ENCODE data around the gene LEKR1. TPM values are rescaled to one million over a fixed set of nuclear protein-coding genes. Genes with fewer than 3 reads are reported as not detected.

The LEKR1 gene
- total RNA-seq, 1 experiment from 2014 or later: 1.3 TPM

GRCh38 chr3:157064402-157064801, 238.2 kb downstream of the LEKR1 start:
- no peak overlapping the region for H3K4me3 Mint-ChIP-seq (ENCODE audit: unreplicated experiment)
- H3K27me3 Mint-ChIP-seq (ENCODE audit: insufficient read depth, unreplicated experiment): no peaks in the 10 kb centered on the region
- no peak for TF ChIP-seq CTCF (IDR thresholded peaks at IDR 0.05; ENCODE audit: unreplicated experiment)
- CTCF ChIA-PET: no interaction called here
- no peak overlapping the region for H3K27ac Mint-ChIP-seq (ENCODE audit: low read depth, unreplicated experiment)
- POLR2A ChIA-PET: no interaction called here
- no peaks in the 10 kb centered on the region for H3K36me3 Mint-ChIP-seq (ENCODE audit: insufficient read depth, unreplicated experiment)
- no peaks in the 10 kb centered on the region for H3K9me3 Mint-ChIP-seq (ENCODE audit: unreplicated experiment)
- intact Hi-C loops (cut with micrococcal nuclease): no loop called here
- BruUV-seq (replicated peaks): no TSS peak
- H3K4me1 Mint-ChIP-seq (ENCODE audit: insufficient read depth, unreplicated experiment): no peaks in the 10 kb centered on the region
- no peak for DNase-seq (ENCODE audit: unreplicated experiment)

- Mint-ChIP-seq H3K27me3 (ENCODE audit: insufficient read depth, unreplicated experiment) (no peaks in the 10 kb centered on the region), H3K4me3 (ENCODE audit: unreplicated experiment) (no peak overlapping the region), H3K36me3 (ENCODE audit: insufficient read depth, unreplicated experiment) (no peaks in the 10 kb centered on the region), H3K4me1 (ENCODE audit: insufficient read depth, unreplicated experiment) (no peaks in the 10 kb centered on the region), H3K9me3 (ENCODE audit: unreplicated experiment) (no peaks in the 10 kb centered on the region), H3K27ac (ENCODE audit: low read depth, unreplicated experiment) (no peak overlapping the region)
- POLR2A ChIA-PET: interaction anchor here (0.5 kb wide), 1 partner anchor 302 kb away, joined by 3 read pairs; no protein-coding TSS in a partner anchor
- no TSS peak for BruUV-seq (replicated peaks)
- intact Hi-C loops (cut with micrococcal nuclease): no loop called here
- DNase-seq (ENCODE audit: unreplicated experiment): no peak
- CTCF ChIA-PET: interaction anchor here (1.2 kb wide), 1 partner anchor 17 kb away, joined by 3 read pairs; no protein-coding TSS in a partner anchor
- no peak for TF ChIP-seq CTCF (IDR thresholded peaks at IDR 0.05; ENCODE audit: unreplicated experiment)
Observed at GRCh38 chr3:157065201-157065600, 239.0 kb downstream of the LEKR1 start.

GRCh38 chr3:157066335-157067098, 240.4 kb downstream of the LEKR1 start:
- Mint-ChIP-seq H3K27ac (ENCODE audit: low read depth, unreplicated experiment) (no peak overlapping the region), H3K4me3 (ENCODE audit: unreplicated experiment) (no peak overlapping the region), H3K9me3 (ENCODE audit: unreplicated experiment) (no peaks in the 10 kb centered on the region), H3K4me1 (ENCODE audit: insufficient read depth, unreplicated experiment) (no peaks in the 10 kb centered on the region), H3K36me3 (ENCODE audit: insufficient read depth, unreplicated experiment) (no peaks in the 10 kb centered on the region), H3K27me3 (ENCODE audit: insufficient read depth, unreplicated experiment) (no peaks in the 10 kb centered on the region)
- BruUV-seq (replicated peaks): no TSS peak
- intact Hi-C loops (cut with micrococcal nuclease): no loop called here
- no peak for DNase-seq (ENCODE audit: unreplicated experiment)
- TF ChIP-seq CTCF (IDR thresholded peaks at IDR 0.05; ENCODE audit: unreplicated experiment): no peak
- ChIA-PET POLR2A (interaction anchor here (0.7 to 1.0 kb wide), 2 partner anchors 15 to 391 kb away, joined by 3 read pairs; no protein-coding TSS in a partner anchor), CTCF (interaction anchor here (0.6 to 1.9 kb wide), 6 partner anchors 14 to 1710 kb away, joined by 3 to 7 read pairs (median 4); partner anchors contain the start of gene TIPARP)

- no peak for TF ChIP-seq CTCF (IDR thresholded peaks at IDR 0.05; ENCODE audit: unreplicated experiment)
- H3K4me3 Mint-ChIP-seq (ENCODE audit: unreplicated experiment): no peak overlapping the region
- no peak overlapping the region for H3K27ac Mint-ChIP-seq (ENCODE audit: low read depth, unreplicated experiment)
- no peak for DNase-seq (ENCODE audit: unreplicated experiment)
- ChIA-PET CTCF (interaction anchor here (0.6 to 1.9 kb wide), 5 partner anchors 14 to 524 kb away, joined by 3 to 7 read pairs (median 4); partner anchors contain the start of gene TIPARP), POLR2A (interaction anchor here (0.7 kb wide), 1 partner anchor 15 kb away, joined by 3 read pairs; no protein-coding TSS in a partner anchor)
- intact Hi-C loops (cut with micrococcal nuclease): no loop called here
- H3K36me3 Mint-ChIP-seq (ENCODE audit: insufficient read depth, unreplicated experiment): no peaks in the 10 kb centered on the region
- H3K27me3 Mint-ChIP-seq (ENCODE audit: insufficient read depth, unreplicated experiment): no peaks in the 10 kb centered on the region
- H3K9me3 Mint-ChIP-seq (ENCODE audit: unreplicated experiment): no peaks in the 10 kb centered on the region
- BruUV-seq (replicated peaks): no TSS peak
- no peaks in the 10 kb centered on the region for H3K4me1 Mint-ChIP-seq (ENCODE audit: insufficient read depth, unreplicated experiment)
Observed at GRCh38 chr3:157067114-157067513, 241.0 kb downstream of the LEKR1 start.
